IPS-18a (cell line): ENCODE measurements around the gene RERE.
A peak's percentile ranks its signal among the peaks of the same experiment; 100 is the strongest.

Experiments
- H3K27ac ChIP-seq: one replicate; pipeline ENCODE4 v1.5.1; 2013; ENCODE audit warnings: low read length
- H3K27me3 ChIP-seq: one replicate; pipeline ENCODE4 v1.6.1; 2013; ENCODE audit warnings: mild to moderate bottlenecking, low read length; ENCODE audit not compliant: control insufficient read depth, insufficient read depth
- H3K36me3 ChIP-seq: one replicate; pipeline ENCODE4 v1.6.1; 2013; ENCODE audit warnings: low read depth, low read length; ENCODE audit not compliant: control insufficient read depth
- H3K4me1 ChIP-seq: one replicate; pipeline ENCODE4 v1.6.1; 2013; ENCODE audit warnings: low read depth, low read length; ENCODE audit not compliant: control insufficient read depth
- H3K4me3 ChIP-seq: one replicate; pipeline ENCODE4 v1.5.1; 2013; ENCODE audit warnings: low read length
- H3K9ac ChIP-seq: one replicate; pipeline ENCODE4 v1.6.1; 2013; ENCODE audit warnings: mild to moderate bottlenecking, low read length, moderate library complexity
- H3K9me3 ChIP-seq: one replicate; pipeline ENCODE4 v1.6.1; 2013; ENCODE audit warnings: low read depth, low read length; ENCODE audit not compliant: control insufficient read depth

Gene RERE

DNA sequence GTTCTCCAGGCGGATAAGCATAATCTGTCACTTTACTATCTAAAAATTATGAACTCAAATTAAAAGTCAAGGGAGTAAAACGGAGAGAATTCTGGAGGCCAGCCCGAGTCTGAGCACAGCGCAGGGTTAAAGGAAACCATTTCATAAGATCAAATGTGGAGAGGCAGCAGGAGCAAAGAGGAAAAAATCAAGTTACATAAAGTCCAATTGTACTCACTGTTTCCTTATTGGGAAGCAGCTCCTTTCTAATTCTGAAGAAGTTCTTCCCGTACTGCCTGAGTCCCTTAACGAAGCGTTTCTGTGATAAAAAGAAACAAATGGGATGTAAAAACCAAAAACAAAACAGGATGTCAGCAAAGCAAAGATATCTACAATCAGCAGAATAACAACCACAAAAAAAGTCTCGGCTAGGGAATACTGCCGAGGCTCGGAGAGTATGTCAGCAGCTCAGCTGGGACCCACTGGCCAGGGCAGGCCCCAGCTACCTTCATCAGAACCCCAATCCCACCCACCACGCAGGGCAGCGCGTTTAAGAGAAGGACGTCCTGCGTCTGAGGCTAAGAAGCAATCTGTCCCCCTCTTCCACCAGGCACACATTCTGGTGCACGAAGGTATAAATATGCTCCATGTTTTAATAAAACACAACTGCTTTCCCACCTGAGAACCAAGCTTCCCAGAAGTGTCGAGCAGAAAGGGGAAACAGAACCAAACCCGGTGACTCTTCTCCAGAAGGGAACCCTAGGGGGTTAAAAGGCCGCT is 394.8 kb downstream of the RERE start:
- no peaks in the 10 kb centered on the region for H3K27me3 ChIP-seq
- no peaks in the 10 kb centered on the region for H3K36me3 ChIP-seq
- peak overlapping the region; percentile 53 for H3K9ac ChIP-seq
- H3K4me1 ChIP-seq: peaks cover 48% of the 10 kb centered on the region
- H3K4me3 ChIP-seq: peak overlapping the region; percentile 83
- no peak overlapping the region for H3K27ac ChIP-seq
- no peaks in the 10 kb centered on the region for H3K9me3 ChIP-seq

DNA sequence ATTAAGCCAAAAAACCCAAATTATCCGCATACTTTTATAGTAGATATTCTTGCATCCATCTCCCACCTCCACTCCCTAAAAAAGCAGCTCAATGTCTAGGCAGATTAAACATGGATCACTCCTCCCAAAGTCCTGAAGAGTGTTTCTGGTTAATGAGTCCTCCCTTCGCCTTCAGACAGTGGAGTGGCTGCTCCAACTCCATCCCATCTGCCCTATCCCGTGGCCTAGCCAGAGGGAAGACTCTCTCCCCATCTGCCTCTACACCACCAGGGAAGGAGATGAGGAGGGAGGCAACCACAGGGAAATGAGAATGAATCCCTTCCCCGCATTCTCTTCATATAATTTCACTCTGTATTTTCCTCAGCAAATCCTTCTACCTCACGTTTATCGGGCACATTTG is 395.7 kb downstream of the RERE start:
- H3K27me3 ChIP-seq: no peaks in the 10 kb centered on the region
- H3K4me3 ChIP-seq: peak overlapping the region; percentile 83
- no peaks in the 10 kb centered on the region for H3K36me3 ChIP-seq
- H3K9ac ChIP-seq: no peak overlapping the region
- H3K27ac ChIP-seq: no peak overlapping the region
- H3K4me1 ChIP-seq: peaks cover 58% of the 10 kb centered on the region
- H3K9me3 ChIP-seq: no peaks in the 10 kb centered on the region

DNA sequence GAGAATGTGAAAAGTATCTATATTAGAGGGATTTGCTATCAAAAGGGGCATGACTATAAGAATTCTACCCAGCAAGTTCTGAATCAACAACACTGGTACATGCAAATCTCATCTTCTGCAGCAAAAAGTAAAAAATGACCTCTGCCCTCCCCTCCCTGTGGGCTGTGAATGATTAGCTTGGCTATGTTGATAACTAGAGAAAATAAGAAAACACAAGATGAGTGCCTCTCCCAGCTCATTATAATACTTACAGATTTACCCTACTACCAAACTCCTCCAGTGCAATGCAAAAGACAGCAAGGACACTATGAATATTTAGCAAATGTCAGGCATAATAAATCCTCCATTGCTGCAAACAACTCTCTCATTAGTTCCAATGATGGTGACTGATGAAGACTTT is 397.1 kb downstream of the RERE start:
- H3K9me3 ChIP-seq: no peaks in the 10 kb centered on the region
- no peak overlapping the region for H3K4me3 ChIP-seq
- peaks cover 55% of the 10 kb centered on the region for H3K4me1 ChIP-seq
- H3K27me3 ChIP-seq: no peaks in the 10 kb centered on the region
- H3K27ac ChIP-seq: no peak overlapping the region
- no peaks in the 10 kb centered on the region for H3K36me3 ChIP-seq
- no peak overlapping the region for H3K9ac ChIP-seq

DNA sequence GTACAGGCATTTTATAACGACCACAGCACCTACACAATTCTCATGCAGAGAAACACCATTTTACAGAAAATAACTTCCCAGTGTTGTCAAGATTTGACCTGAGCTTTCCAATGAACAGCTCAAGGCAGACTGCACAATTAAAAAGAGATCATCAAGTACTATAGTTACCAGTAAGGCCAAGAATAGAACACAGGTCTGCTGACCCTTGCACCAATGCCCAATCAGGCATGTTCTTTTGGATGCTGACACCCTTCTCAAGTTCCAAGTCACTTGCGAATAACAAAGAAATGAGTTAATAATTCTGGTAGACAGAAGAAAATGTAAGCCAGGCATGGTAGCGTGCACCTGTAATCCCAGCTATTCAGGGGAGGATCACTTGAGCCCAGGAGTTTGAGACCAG is 397.6 kb downstream of the RERE start:
- Histone ChIP-seq H3K9ac (no peak overlapping the region), H3K9me3 (no peaks in the 10 kb centered on the region), H3K36me3 (no peaks in the 10 kb centered on the region), H3K4me1 (peaks cover 51% of the 10 kb centered on the region), H3K27me3 (no peaks in the 10 kb centered on the region), H3K27ac (no peak overlapping the region), H3K4me3 (no peak overlapping the region)

DNA sequence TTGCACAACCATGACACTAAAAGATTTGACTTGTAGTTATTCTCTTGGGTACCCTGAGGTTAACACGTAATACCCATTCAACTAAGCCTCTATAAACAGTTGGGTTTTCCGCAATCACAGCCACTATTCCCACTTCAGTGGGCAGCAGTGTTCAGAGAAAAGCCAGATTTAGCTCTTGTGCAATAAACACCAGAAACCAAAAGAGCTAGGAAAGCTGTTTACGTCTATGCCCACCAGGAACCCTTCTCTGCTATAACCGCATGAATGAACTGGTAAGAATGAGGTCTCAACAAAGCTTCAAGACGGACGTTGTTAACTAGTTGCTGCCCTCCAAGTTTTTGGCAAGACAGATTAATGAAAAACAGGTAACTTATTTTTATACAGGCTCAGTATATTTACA is 398.3 kb downstream of the RERE start:
- Histone ChIP-seq H3K9ac (no peak overlapping the region), H3K4me3 (no peak overlapping the region), H3K9me3 (no peaks in the 10 kb centered on the region), H3K36me3 (no peaks in the 10 kb centered on the region), H3K27me3 (no peaks in the 10 kb centered on the region), H3K27ac (no peak overlapping the region), H3K4me1 (peaks cover 44% of the 10 kb centered on the region)

DNA sequence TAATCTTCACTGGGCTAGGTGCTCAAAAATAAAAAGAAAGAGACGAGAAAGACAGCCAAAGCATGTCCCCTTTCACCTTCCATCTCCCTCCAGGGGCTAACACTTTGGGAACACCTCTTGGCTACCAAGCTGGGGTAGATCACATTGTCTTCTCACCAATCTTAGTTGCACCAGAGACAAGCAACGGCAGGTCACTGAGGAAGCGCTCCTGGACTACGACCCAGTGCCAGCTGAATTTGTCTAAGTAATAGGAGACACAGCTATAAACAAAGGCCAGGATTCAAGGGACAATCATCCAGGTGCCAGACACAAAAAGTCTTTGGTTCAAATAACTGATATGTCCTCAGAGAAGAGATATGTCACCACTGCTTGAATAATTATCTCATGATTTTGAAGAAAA is 399.1 kb downstream of the RERE start:
- no peak overlapping the region for H3K9ac ChIP-seq
- H3K9me3 ChIP-seq: no peaks in the 10 kb centered on the region
- H3K27me3 ChIP-seq: no peaks in the 10 kb centered on the region
- no peak overlapping the region for H3K27ac ChIP-seq
- no peaks in the 10 kb centered on the region for H3K36me3 ChIP-seq
- H3K4me1 ChIP-seq: peaks cover 43% of the 10 kb centered on the region
- H3K4me3 ChIP-seq: no peak overlapping the region

DNA sequence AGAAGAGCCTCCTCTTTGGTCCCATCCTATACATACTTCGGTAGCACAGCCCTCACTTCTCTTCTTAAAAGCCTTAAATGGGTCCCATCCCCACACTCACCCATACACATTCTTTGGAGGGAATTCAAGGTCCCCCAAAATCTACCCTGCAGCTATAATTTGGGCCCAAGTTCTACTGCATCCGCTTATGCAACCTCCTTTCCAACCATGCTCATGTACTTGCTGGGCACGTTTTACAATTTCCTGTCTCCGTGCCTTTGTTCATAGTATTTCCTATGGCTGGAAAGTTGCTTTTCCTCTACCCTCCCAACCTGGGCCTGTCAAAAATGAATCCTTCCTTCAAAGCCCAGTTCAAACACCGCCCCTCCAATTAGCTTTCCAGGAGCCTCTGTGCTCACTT is 399.8 kb downstream of the RERE start:
- Histone ChIP-seq H3K4me3 (no peak overlapping the region), H3K27ac (no peak overlapping the region), H3K27me3 (no peaks in the 10 kb centered on the region), H3K36me3 (no peaks in the 10 kb centered on the region), H3K4me1 (peaks cover 44% of the 10 kb centered on the region), H3K9ac (no peak overlapping the region), H3K9me3 (no peaks in the 10 kb centered on the region)

DNA sequence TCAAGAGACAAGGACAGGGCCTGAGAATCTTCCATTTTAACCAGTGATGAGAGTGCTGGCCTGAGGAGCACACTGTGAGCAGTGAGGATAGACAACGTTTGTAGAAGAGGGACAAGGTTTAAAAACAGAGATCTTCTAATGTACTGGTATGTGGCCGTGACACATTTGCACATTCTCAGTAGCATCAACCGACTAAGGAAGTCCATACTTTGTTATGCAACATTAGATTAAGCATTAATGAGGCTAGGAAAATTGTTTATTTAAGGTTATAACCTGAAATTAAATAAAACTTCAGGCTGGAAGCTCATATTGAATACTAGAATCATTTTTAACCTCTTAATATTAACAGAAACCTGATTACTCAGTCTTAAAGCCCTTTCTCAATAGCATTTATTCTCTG is 400.6 kb downstream of the RERE start:
- Histone ChIP-seq H3K36me3 (no peaks in the 10 kb centered on the region), H3K9me3 (no peaks in the 10 kb centered on the region), H3K4me3 (no peak overlapping the region), H3K27ac (no peak overlapping the region), H3K4me1 (peaks cover 47% of the 10 kb centered on the region), H3K9ac (no peak overlapping the region), H3K27me3 (no peaks in the 10 kb centered on the region)

DNA sequence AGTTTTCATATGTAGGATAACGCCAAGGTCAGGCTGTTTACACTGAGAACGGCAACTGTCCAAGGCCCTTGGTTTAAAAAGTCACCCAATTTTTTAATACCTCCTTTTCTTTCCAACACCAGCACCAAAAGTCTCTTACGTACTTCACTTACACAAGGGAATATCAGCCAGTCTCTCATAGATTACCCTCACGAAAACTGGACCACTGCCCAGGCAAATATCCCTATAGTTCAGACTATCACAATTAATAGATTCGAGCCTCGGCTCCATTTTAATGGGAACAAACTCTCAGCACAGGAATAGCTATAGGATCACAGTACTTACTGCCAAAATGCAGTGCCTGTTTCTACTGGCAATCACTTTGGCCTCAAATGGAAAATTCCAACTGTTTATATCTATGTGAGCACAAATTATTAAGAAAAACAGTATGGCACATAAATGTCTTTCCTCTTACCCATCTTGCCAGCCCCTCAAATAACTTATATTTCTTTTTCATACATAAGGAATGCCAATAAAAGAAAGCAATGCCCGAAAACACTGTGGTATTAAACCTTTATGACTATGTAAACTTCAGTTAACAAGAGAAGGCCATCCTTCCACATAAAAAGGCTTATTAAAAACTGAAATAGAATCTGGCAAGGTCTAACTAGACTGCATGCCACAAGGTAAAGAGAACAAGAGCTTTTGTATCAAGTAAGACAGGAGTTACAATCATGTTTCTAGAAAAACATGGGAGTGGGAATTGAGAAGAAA is 401.7 kb downstream of the RERE start:
- Histone ChIP-seq H3K27ac (no peak overlapping the region), H3K9me3 (no peaks in the 10 kb centered on the region), H3K27me3 (no peaks in the 10 kb centered on the region), H3K36me3 (no peaks in the 10 kb centered on the region), H3K4me3 (no peak overlapping the region), H3K9ac (no peak overlapping the region), H3K4me1 (peaks cover 46% of the 10 kb centered on the region)

DNA sequence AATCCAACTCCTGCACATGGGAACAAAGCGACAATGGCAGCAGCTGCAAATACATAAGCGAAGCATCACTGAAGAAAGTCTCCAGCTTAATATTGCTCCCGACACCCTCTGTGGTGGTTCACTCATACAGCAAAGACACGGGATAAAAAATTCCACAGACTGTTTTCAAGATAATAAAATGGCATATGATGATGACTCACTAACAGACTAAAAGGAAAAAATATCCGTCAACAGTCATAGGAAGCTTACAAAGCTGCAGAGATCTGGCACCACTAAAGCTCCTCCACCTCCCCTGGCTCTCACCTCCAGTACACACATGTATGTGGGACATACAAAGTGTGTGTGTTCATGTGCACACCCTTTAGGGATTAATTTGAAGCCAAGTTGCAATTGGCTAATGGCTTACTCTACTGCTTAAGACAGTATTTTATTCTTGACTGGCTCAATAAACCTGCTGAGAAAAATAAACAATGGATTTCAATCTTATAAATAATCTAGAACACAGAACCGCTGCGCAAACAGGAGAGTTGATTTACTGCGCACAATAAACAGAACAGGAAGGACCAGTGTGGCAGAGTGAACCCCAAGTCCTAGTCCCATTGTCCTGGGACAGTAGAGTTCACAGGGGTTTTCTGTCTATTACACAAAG is 405.1 kb downstream of the RERE start:
- no peak overlapping the region for H3K9ac ChIP-seq
- H3K27ac ChIP-seq: no peak overlapping the region
- no peaks in the 10 kb centered on the region for H3K36me3 ChIP-seq
- H3K4me3 ChIP-seq: no peak overlapping the region
- H3K9me3 ChIP-seq: no peaks in the 10 kb centered on the region
- H3K4me1 ChIP-seq: peaks cover 55% of the 10 kb centered on the region
- no peaks in the 10 kb centered on the region for H3K27me3 ChIP-seq

DNA sequence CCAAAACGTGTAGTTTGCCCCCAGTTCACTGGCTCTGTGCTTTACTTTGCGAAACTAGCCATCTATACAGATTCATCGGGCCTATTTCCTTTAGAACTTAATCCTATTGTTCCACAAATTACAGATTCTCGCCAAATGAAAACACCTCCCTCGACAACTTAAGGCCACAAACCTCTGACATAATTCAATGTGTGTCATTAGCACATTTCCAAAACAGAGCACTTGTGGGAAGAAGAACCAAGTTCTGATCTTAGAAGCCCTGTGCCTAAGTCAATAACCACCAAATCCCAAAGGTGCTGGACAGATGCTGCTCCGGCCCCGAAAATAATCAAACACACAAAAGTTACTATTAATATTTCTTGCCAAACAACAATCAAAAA is 405.6 kb downstream of the RERE start:
- no peaks in the 10 kb centered on the region for H3K27me3 ChIP-seq
- H3K9me3 ChIP-seq: no peaks in the 10 kb centered on the region
- peaks cover 56% of the 10 kb centered on the region for H3K4me1 ChIP-seq
- no peak overlapping the region for H3K9ac ChIP-seq
- H3K27ac ChIP-seq: no peak overlapping the region
- no peak overlapping the region for H3K4me3 ChIP-seq
- H3K36me3 ChIP-seq: peaks cover 2% of the 10 kb centered on the region
